ENCODE results near the gene CDH23.
A peak's percentile ranks its signal among the peaks of the same experiment; 100 is the strongest.

CDH23 gene

DNA sequence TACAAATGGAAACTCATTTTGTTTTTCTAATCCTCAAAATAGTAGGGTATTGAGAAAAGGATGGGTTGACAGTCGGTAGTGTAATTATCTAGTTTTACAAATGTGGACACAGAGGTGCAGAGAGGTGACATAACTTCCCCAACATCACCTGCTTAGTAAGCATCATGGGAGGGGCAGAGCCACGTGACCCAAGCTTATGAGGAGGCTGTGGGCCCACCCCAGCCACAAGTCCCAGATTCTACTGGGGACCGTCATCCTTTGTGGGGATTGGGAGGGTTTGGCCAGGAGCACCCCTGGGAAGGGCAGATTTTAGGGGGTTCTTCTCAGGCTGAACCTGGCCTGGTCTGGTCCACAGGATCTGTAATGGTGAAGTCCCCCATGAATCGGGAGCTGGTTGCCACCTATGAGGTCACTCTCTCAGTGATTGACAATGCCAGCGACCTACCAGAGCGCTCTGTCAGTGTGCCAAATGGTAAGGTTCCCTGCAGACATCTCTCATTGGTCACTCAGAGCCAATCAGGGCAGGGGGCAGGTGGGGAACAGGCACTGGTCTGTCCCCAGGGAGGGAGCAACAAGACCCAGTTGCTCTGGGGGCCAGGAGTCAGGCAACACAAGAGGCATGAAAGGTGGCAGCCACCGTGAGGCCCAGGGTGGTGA is 400.2 kb downstream of the CDH23 start:
- DNase-seq: no peak

DNA sequence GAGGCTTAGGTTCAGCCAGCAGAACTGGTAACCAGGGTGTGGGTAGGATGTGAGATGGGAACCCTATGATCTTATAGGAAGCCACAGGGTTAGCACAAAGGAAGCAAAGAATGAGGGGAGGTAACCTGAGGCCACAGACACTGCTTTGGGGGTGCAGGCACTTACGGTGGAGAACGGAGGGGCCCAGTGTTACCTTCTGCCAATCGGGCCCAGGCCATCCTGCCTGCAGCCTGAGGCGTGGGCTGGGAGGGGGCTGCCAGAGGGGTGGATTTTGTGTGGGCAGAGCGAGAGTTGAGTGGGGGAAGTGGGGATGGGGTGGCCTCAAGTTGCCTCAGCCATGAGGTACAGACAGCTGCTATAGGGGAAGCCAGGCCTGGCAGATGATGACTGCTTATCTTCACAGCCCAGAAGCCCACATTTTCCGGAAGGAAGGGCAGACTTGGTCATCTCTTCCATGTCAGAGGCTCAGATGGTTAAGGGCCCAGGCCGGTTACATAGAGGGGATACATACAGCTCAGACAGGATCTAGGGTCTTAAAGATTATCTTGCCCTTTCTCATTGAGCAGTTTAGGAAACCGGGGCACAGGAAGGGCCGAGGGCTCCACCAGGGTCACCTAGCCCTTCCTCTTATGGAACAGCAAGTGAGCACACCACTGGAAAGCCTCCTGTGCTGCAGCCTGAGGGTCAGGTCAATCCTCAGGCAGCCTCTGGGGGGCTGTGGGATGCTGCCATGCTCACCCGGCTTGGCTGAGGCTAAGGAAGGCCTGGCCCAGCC is 401.0 kb downstream of the CDH23 start:
- no peak for DNase-seq

DNA sequence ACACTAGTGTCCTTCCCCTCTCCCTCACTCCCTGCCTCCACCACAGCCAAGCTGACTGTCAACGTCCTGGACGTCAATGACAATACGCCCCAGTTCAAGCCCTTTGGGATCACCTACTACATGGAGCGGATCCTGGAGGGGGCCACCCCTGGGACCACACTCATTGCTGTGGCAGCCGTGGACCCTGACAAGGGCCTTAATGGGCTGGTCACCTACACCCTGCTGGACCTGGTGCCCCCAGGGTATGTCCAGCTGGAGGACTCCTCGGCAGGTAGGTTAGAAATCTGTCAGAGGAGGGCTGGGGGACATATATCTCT is 401.5 kb downstream of the CDH23 start:
- DNase-seq: no peak

DNA sequence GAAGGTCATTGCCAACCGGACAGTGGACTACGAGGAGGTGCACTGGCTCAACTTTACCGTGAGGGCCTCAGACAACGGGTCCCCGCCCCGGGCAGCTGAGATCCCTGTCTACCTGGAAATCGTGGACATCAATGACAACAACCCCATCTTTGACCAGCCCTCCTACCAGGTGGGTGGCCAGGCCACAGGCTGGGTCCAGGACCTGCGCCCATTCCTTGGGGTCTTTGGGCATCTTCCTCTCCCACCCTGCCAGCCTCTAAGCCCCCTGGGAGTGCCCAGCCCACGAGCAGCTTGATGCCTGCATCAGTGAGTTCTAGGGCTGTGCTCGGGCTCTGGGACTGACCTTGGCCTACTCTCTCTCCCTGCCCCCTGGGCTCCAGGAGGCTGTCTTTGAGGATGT is 402.4 kb downstream of the CDH23 start:
- DNase-seq: no peak

DNA sequence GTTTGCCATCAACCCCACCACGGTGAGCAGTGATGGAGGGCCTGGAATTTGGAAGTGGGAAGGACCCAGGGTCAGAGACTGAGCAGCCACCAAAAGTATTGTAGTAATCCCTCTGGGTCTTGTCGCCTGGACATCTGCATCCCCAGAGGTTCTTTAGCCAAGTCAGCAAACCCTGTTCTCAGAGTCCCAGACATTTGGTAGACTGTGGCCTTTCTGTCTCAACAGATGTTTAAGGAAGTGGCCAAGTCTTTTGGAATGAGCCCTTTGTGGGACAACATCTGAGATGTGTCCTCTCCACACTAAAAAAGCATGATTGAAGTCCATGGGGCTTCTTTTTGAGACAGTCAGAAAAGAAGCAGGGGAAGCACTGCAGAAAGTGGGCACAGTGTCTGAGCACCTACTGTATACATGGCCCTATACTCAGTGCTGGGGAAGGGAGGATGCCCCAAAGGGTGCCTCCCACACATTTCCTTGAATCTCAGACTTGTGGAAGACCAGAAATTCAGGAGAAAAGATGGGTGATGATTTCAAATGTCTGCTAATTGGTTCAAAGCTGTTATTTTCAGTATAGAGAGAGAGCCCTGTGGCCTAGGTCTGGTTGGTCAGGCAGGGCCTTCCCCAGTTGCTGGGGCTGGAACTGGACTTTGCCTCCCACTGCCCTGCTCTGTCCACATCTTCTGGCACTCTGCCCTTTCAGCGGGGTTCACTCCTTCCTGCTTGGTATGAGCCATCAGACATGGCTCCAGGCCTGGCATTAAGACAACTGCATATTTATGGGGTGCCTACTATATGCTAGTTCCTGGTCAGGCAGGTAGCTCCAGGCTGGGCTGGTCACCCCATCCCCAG is 403.1 kb downstream of the CDH23 start:
- no peak for DNase-seq

DNA sequence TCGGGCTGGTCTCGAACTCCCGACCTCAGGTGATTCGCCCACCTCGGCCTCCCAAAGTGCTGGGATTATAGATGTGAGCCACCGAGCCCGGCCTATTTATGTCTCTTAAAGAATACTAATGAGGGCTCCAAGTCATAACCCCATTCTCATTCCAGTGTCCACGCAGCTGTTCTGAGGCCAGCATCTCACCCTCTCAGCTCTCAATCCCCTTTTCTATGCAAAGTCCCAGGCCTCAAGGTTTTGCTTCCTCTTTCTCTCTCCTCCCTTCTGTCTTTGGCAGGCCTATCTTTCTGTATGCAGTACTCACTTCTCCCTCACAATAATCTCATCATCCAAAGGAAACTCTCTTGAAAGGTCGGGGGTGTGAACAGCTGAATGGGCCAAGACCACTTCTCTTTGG is 404.6 kb downstream of the CDH23 start:
- no peak for DNase-seq

DNA sequence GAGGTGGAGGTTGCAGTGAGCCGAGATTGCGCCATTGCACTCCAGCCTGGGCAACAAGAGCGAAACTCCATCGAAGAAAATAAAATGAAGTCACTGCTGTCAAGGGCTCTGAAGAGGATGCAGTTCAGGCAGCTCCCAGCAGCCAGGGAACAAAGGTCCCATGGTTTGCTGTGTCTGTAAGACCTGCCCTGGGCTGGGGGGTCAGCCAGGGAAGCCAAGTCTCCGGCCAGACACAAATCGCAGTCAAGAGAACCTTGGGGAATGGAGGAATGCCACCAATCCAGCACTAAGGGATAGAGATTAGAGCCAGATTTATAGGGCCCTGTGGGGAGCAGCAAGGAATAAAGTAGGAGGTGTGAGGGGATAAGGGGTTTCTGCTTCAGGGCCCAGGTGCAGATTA is 405.5 kb downstream of the CDH23 start:
- no peak for DNase-seq

DNA sequence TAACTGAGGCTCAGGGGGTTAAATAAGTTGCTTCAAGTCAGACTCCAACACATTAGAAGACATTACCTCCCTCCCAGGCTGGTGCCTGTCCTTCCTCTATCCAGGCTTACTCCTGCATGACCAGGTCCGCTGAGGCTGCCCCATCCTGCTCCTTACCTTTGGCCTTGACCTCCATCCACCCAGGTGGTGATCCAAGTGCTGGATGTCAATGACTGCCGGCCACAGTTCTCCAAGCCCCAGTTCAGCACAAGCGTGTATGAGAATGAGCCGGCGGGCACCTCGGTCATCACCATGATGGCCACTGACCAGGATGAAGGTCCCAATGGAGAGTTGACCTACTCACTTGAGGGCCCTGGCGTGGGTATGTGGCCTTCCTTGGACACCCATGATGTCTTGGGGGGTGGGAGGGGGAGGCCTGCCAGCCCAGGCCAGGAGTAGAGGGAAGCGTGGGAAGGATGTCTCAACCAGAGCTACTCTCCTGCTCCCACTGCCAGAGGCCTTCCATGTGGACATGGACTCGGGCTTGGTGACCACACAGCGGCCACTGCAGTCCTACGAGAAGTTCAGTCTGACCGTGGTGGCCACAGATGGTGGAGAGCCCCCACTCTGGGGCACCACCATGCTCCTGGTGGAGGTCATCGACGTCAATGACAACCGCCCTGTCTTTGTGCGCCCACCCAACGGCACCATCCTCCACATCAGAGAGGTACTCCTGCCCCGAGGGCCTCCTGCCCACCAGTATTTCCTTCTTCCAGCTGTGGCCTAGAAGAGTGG is 406.2 kb downstream of the CDH23 start:
- no peak for DNase-seq

DNA sequence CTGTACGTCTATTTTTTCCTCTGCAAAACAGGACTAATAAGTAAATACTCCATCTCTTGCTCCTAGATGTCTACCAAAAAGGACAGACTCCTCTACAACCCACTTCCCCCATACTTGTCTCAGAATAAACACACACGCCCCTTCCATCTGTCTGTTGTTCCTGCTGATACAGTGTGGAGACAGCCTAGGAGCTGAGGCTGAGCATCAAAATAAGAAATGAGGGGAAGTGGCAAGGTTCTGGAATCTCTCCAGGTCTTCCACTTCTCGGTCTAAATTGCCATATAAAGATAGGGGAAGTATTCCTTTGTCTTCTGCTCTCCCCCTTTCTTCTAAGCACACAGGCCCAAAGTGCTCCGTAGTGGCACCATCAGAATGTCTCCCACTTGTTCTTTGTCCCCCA is 407.4 kb downstream of the CDH23 start:
- no peak for DNase-seq

DNA sequence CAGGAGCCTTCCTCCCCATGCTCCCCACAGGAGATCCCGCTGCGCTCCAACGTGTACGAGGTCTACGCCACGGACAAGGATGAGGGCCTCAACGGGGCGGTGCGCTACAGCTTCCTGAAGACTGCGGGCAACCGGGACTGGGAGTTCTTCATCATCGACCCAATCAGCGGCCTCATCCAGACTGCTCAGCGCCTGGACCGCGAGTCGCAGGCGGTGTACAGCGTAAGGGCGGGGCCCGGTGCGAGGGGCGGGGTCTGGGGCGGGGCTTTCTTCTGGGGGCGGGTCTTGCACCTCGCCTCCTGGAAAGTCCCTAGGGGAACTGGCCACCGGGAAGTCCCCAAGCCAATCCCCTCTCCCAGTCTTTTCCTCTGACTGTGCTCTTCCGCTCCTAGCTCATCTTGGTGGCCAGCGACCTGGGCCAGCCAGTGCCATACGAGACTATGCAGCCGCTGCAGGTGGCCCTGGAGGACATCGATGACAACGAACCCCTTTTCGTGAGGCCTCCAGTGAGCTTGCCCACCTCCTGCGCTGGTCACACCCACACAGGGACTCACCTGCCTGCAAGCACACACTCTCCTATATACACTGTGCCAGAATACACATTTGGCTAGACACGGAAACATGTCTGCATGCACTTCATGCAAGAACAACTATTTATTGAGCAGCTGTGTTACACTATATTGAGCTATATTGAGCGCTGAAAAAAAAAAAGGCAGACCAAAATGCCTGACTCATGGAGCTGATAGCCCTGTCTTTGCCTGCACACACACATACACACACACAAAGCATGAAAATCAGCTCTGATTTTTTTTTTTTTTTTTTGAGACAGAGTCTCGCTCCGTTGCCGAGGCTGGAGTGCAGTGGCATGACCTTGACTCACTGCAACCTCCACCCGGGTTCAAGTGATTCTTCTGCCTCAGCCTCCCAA is 409.3 kb downstream of the CDH23 start:
- DNase-seq: no peak

DNA sequence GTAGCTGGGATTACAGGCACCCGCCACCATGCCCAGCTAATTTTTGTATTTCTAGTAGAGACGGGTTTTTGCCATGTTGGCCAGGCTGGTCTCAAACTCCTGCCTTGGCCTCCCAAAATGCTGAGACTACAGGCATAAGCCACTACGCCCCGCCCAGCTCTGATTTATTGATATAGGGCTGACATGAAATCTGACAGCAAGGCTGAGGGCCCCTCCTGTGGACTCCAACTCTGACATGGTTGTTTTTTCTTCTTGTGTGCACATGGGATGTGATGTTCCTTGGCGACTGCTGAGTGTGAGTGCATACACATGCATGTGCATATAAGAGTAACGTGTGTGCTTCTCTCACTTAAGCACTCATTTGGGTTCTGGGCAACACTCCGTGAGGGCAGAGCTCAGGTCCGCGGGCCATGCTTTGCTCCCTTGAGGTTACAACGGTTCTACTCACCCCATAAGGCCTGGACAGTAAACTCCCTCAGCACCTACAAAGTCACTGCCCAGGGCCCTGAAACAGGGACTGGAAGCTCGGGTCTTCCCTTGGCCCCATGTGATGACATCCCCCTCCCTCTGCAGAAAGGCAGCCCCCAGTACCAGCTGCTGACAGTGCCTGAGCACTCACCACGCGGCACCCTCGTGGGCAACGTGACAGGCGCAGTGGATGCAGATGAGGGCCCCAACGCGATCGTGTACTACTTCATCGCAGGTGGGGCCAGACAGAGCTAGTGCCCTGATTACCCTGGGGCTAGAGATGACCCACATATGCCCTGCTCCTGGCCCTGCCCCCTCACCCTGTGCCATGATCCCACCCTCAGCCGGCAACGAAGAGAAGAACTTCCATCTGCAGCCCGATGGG is 410.2 kb downstream of the CDH23 start:
- DNase-seq: no peak

DNA sequence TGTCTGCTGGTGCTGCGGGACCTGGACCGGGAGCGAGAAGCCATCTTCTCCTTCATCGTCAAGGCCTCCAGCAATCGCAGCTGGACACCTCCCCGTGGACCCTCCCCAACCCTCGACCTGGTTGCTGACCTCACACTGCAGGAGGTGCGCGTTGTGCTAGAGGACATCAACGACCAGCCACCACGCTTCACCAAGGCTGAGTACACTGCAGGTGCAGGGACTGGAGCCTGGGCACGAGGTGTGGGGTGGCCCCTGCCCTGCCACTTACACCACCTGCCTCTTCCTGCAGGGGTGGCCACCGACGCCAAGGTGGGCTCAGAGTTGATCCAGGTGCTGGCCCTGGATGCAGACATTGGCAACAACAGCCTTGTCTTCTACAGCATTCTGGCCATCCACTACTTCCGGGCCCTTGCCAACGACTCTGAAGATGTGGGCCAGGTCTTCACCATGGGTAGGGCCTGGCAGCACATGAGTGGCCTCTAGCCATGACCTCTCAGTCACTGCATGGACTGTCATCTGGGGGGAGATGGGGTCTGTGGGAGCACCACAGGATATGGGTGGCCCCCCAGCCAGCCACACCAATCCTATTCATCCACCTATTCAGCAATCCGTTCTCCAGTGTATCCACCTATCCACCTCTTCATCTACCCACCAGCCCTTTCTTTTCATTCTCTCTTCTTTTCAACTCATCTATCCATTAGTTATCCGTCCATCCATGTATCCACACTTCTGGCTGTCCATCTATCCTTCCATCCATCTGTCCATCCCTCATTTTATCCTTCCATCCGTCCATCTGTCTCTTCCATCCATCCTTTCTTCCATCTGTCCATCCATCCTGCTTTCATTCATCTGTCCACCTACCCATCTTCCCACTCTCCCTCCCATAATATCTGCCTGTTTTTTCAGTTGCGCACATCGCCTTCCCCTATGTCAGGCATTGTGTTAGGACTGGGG is 411.1 kb downstream of the CDH23 start:
- no peak for DNase-seq

DNA sequence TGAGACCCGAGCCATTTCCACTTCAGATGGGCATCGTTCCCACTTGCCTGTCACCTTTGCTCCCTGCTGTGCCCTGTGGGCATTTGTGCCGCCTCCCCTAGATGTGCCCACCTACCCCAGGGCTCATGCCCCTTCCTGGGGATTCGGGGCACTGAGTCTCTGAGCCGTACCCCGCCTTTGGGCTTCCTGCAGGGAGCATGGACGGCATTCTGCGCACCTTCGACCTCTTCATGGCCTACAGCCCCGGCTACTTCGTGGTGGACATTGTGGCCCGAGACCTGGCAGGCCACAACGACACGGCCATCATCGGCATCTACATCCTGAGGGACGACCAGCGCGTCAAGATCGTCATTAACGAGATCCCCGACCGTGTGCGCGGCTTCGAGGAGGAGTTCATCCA is 412.9 kb downstream of the CDH23 start:
- DNase-seq: no peak

DNA sequence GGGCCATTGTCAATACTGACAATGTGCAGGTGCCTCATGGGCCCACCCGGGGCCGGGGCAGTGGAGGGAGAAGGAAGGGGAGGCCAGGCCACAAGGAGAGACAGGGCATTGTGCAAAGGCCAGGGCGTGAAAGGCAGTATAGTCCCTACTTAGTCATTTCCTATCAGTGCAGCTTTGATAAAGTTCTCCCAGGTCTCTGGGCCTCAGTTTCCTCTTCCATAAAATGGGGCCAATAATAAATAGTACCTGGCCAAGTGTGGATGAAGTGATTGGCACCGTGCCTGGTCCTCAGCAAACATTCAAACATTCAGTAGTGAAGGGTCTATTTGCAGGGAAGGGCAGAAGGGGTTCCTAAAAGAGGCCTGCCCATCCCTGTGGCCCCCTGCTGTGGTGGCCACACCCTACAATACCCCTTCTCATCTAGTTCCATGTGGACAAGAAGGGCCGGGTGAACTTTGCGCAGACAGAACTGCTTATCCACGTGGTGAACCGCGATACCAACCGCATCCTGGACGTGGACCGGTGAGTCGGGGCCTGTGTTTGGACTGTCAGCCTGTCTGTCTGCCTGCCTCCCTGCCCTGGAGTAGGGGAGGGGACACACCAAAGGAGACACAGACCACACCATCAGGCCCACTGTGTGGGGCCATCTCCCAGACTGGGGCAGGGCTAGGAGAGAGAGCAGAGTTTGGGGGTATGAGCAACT is 413.5 kb downstream of the CDH23 start:
- DNase-seq: no peak

DNA sequence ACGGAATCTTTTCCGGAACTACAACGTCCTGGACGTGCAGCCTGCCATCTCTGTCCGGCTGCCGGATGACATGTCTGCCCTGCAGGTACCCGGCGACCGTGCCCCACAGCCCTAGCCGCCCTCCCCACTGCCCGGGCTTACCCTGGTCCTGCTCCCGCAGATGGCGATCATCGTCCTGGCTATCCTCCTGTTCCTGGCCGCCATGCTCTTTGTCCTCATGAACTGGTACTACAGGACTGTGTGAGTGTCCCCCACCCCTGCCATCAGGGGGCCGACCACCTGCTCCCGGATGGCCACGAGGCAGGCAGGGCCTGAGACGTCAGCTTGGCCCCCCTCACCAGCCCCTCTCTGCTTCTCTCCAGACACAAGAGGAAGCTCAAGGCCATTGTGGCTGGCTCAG is 414.6 kb downstream of the CDH23 start:
- no peak for DNase-seq

DNA sequence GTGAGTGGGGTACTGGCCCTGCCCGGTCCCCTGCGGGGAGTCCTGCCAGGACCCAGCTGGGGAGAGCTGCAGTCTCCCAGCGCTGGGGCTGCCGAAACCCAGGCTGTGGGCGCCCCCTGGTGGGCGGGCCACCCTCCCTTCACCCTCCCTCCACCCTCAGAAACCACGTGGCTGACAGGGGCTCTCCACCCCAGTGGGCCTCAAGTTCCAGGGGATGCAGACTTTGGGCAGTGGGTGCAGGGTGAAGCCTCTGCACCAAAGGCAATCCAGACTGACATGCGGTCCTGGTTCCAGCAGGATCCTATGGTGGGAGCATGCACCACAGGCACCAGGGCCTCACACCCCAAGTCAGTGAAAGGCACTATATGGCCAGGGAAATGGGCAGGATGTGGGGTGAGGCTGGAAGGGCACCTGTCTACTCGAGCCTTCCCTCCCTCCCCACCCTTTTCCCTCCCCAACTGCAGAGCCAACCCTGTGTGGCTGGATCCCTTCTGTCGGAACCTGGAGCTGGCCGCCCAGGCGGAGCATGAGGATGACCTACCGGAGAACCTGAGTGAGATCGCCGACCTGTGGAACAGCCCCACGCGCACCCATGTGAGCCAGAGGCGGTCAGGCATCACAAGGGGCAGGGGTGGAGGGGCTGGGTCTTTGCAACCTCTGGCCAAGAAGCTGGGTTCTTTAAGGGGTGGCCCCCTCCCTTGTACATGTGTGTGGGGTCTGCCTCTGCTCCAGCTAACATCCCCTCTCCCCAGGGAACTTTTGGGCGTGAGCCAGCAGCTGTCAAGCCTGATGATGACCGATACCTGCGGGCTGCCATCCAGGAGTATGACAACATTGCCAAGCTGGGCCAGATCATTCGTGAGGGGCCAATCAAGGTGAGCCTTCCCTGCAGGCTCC is 415.5 kb downstream of the CDH23 start:
- DNase-seq: peak; percentile 64

DNA sequence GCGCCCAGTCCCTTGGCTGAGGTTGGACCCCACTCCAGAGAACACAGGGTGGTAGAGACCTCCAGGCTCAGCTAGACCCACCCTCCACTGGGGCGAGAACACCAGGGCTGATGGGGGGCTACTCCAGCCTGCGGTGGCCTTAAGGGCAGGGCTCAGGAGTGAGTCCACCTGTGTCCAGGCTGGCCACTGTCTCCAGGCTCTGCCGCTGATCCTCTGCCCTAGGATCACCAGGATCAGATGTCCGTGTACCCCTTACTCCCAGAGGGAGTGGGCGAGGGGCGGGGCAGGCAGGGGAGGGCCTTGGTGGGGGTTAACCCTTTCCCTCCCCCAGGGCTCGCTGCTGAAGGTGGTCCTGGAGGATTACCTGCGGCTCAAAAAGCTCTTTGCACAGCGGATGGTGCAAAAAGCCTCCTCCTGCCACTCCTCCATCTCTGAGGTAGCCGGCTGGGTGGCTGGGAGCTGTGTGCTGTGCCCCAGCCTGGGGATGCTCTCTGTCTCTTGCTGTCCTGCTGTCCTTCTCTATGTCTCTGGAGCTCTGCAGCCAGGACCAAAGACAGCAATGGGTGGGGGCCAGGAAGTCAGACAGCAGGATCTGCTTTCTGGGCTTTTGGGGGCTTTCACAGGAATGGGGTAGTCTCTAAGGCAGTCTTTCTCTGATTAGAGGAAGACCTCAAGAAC is 416.3 kb downstream of the CDH23 start:
- no peak for DNase-seq

All from CD4-positive, alpha-beta T cell treated with Interleukin-4 for 4 hours (primary cell).